Measurements from ENCODE around the gene KATNAL1.

KATNAL1 gene

DNA sequence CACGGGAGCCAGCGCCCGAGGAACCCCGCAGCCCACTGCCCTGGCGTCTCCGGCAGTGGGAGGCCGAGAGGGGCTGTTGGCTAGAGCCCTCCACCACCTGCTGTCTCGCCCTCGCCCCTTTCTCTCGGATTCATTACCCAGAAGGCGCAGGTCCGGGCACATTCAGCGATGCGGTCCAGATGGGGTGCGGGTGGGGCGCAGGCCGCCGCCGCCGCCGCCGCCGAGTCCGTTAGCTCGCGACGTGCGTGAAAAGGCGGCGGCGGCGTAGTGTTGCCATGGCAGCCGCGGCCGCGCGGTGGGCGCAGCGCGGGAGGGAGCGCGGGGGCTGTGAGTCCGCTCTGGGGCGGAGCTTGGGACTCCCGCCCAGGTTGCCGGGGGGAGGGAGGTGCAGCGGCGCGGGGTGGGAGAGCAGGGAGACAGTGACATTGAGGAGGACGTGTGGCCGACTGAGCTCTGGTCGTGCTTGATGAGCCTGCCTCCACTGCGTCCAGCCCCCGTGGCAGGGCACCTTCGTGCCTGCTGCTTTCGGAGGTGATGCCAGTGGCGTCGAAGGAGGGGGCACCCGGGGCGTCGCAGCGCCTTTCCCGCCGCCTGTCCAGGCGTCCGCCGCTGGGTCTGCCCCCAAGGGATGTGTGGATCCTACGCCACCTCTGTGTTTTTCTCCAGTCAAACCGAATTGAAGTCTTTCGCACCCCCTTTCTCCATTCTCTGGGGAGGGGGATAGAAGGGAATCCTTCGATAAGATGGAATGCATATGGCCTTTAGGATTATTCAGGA lies at the start of gene KATNAL1:
KATNAL1 (minus strand) TSS at position 358 of the 777 bp plus-strand sequence. CDS start 23,774 bp downstream, outside the sequence.
- DNase-seq = peak; percentile 92

DNA sequence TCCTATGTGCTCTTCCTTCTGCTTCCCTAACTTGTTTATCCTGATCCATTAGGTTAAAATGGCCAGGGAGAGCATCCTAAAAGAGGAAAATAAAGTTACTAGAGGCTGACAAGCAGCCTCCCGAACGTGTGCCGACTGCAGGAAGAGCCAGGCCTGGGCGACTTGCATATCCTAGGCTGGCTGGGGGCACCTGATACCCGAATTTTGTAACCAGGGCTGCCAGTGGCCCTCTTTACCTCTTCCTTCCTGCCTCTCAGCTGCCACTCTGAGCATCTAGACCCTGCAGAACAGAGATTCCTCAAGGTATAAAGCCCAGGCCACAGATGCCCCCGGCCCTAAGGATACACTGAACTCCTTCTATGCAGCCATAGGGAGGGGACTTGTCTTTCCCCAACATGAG lies 48.5 kb upstream of the KATNAL1 start:
- DNase-seq = no peak

DNA sequence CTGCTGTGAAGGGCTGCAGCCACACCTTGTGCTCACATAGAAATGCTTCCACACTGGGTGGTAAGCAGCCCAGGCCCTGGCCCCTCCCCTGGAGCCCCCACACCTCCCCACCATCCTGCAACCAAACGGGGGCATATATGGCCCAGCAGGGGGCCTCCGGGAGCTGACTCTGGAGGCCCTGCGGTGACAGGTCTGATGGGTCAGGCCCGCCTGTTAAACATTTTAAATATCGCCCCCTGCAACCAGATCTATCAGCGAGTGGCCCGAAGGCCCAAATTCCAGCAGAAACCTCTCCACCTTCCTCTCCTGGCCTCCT lies 48.0 kb upstream of the KATNAL1 start:
- no peak for DNase-seq

DNA sequence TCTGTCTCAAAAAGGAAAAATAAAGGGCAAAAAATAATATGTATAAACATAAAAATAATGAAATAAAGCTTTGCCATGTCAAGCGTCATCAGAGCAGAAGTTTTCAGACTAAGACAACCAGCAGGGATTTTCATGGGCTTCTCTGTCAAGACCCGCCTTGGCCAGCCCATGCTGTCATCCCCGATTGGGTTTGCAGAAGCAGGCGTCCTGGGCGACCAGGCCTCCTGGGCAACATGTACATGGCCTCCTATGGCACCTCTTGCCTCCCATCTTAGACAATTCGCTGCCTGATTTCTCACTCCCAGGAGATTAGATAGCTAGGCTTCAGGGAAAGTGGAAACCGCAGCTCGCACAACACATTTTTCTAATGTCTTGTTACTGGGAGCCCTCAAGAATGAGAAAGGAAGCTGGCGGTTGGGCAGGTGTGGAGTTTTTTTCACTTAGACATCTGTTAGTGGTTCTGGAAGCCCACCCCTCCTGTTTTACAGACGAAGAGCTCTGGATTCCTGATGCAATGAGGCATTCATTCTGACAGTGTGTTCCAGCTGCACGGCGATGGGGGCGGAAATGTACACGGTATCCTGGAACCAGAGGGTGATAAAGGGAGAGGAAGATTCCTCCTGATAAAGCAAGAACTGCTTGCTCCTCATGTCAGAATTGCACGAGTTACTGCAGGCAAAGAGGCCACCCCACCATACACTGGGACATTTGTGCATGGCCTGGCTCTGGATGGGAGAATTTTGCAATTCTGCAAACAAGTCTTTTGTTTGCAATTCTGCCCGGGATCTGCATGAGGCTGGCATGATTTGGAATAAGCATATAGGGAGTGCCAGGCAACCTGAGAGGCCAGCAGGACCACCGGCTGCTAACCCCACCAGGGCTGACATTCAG lies 47.4 kb upstream of the KATNAL1 start:
- no peak for DNase-seq

DNA sequence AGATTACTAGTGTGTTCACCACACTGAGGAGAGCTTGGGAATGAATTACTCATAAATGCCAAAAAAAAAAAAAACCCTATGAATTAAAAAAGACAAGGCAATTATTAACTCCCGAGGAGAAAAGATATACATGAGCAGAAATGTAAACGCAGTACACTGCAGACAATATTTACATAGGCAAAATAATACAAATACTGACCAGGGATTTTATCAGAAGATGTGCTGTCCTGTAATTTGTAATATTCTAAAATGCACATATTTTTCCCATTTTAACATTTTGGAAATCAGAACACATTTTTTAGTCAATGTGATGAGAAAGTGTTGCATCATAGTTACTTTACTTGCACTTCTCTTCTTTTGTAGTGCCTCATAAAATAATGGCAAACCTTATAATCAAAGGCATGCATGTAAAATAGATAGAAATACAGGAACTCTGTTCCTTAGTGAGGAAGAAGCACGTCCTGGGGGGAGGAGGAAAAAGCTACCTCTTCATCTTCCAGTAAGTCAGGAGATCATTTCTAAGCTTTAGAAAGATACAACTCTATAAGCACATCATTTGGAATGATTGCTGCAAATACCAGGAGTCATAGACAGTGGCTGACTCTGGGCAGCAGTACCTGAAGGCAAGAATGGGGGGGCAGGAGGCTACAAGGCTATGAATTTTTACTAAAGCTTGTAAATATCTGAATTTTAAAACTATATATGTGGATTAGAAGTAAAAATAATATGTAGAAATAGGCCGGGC lies 46.3 kb upstream of the KATNAL1 start:
- DNase-seq = no peak

DNA sequence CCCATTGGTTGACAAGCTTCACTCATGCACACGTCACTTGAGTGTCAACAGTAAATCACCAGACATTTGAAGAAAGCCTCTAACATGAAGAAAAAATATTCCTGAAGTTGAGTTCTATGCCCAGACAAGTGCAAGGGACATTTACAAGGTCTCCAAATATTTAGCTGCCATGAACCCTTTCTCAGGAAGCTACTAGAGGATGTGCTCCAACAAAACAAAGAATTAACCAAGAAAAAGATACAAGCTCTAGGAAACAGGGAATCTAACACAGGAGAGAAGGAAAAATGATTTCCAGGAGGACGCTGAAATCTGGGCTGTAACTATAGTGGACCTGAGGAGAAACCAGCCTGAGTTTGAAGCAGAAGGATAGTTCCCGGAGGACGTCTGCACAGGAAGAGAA lies 45.7 kb upstream of the KATNAL1 start:
- DNase-seq = no peak

DNA sequence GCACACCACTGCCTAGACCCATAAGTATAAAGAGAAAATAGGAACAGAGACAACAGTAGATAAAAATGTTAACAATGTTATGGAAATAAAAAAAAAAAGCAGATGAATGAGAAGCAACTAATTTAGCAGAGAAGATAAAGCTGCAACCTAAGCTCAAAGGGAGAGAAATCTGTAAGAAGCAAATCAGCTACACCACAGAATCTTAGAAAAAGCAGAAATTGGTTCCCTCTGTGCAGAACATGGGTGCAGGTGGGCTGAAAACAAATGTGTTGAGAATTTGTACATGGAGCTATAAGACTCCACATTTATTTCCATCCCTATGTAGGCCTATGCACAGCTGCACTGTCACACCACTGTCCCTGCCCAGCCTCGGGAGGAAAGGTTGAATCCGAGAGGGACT lies 44.8 kb upstream of the KATNAL1 start:
- no peak for DNase-seq

DNA sequence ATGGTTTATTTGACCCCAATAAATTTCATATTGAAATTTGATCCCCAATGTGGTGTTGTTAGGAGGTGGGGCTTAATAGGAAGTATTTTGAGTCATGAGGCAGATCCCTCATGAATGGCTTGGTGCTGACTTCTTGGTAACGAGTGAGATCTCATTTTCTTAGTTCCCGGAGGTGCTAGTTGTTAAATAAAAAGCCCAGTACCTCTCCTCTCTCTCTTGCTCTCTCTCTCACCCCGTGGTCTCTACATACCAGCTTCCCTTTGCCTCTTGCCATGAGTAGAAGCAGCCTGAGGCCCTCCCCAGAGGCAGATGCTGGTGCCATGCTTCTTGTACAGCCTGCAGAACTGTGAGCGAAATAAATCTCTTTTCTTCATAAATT lies 39.4 kb upstream of the KATNAL1 start:
- no peak for DNase-seq

DNA sequence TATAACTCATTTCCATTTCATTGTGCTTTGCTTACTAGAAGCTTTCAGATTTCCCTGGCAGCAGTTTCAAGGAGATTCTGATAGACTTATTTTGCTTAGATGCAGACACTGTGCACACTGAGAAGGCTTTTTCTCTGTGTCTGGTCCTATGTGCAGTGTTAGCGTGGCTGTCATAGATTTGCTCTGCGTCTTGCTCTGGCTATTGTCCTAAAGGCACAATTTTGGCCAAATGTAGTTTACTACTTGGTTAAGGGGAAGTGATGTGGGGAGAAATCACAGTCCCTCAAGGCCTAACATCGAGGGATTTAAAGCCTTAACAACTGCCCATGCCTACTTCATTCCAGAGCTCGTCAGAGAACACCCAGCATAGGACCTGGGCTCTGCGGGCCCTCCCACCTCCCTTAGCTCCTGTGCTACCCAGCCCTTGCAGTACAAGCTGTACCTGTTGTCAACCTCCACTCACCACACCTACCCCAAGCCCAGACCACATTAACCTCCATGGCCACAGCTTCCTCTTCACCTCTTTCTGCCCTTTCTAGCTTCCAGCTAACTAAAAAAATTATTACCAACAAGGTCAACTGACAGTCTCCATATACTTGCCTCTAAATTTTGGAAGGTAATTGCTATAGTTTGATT lies 38.9 kb upstream of the KATNAL1 start:
- DNase-seq = no peak

DNA sequence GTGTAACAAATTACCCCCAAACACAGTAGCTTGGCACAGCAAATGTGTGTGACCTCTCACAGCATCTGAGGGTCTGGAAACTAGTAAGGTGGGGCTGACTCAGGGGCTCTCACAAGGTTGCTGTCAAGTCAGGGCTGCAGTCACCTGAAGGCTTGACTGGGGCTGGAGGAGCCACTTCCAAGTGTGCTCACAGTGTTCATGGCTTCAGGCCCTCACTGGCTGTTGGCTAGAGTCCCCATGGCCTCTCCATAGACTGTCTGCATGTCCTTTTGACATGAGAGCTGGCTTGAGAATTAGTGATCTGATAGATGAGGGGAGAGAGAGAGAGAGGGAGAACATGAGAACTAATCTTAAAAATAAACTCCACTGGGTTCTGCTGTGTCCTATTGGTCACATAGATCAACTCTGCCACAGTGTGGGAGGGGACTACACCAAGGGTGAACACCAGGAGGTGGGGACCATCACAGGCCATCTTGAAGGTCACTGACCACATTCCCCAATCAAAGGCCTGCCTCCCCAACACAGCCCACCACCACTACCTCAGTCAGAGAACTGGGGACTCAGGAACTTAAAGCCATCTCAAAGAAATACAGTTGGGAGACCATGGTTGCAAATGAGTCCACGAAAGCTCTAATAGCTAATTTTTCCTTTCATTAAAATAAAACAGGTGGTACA lies 38.2 kb upstream of the KATNAL1 start:
- DNase-seq = no peak

DNA sequence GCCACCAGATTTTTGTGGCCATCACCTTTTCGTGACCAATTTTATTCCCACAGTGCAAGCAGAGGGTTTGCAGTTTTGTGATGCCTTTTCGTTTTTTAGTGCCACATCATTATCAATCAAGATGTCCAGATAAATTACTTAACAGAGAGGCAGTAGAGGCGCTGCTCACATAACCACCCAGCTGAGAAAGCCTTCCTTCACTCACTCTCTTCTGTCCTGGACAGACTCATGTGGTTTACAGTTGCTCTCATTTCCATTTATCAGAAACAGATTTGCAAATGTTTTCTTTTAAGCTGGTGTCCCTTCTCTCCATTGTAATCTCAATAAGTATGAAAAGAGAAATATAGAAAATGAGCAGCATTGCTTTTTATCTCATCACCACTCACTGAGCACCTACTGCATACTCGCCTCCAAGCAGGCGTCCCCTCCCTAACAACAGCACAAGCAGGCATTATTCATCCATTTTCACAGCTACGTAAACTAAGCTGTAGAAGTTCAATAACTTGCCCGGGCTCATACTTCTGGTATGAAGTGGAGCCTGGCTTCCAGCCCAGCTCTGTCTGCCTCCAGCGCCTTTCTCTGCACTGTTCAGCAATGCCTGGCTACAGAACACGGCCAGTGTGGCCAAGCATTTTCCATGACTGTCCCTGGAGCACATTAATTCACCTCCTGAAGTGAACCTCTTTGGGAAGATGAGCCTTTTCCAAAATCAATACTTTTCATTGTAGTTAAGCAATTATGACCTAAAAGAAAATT lies 34.6 kb upstream of the KATNAL1 start:
- DNase-seq = no peak

DNA sequence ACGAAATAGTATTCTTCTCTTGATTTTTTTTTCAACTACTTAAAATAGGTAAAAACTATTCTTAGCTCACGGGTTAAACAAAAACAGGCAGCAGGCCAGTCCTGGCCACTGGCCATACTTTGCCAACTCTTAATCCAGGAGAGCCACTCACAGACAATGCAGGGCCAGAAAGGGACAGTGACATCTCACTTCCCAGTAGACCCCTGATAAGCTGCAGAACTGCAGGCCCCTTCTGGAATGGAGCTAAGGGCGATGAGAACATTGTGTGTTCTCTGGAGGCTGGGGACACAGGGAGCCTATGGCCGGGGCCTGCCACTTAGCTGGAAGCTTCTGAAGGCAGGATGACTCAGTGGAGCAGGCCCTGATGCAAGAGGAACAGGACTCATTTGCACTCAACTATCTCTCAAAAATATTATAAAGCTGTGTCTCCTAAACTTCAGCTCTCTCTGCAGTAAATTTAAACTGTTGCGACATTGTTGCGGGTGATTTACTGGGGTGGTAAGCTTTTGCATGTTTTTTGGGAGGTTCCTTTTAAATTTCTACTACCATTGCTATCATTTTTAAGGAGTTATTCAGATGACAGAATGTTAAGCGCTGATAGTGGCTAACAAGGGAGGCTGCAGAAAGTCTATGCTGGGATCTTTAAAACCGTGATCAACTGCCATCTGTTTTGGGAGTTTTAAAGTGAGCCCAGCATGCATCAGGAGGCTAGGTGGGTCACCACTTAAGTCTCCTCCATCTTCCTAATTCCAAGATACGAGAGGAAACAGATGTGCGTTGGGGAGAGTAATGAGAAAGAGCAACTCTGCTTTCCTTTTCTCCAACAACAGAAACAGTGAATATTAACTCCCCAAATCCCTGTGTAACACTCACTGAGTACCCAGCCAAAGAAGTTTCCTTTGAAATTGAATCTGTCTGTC lies 33.2 kb upstream of the KATNAL1 start:
- no peak for DNase-seq

DNA sequence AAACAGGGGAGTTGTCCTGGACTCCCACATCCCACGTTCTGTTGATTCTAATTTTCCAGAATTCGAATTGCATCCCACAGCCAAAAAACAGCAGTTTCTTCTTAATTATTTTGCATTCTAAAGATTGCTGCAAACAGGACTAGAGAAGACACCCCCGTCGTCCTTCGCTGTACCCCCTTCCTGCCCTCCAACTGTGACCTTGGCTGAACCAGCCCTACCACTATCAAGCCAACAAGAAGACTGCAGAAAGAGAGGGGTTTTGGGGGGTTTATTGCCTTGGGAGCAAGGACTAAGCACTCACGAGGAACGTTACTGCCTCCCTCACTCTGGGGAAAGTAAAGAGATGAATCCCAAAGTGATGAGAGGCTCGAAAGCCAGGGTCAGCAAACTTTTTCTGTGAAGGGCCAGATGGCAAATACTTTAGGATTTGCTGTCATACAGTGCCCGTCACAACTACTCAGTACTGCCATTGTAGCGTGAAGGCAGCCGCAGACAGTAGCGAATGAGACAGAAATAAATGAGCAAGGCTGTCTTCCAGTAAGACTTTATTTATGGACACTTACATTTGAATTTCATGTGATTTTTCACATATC lies 32.5 kb upstream of the KATNAL1 start:
- no peak for DNase-seq

DNA sequence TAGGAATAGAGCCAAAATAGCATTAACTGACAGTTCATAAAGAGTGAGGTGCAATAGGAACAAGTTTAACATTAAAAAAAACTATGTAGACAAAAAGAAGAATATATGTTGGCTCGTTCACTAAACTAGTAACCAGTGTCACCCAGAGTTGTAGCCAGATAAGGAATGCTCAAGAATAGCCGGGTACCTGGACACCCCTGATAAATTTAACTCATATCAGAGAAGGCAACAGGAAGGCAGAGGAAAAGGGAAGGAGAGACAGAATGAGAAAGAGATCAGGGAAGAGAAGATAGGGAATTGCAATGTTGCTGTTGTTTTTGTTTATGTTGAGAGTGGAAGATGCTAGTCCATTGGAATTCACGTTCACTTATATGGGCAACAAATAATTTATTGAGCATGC lies 31.6 kb upstream of the KATNAL1 start:
- no peak for DNase-seq

DNA sequence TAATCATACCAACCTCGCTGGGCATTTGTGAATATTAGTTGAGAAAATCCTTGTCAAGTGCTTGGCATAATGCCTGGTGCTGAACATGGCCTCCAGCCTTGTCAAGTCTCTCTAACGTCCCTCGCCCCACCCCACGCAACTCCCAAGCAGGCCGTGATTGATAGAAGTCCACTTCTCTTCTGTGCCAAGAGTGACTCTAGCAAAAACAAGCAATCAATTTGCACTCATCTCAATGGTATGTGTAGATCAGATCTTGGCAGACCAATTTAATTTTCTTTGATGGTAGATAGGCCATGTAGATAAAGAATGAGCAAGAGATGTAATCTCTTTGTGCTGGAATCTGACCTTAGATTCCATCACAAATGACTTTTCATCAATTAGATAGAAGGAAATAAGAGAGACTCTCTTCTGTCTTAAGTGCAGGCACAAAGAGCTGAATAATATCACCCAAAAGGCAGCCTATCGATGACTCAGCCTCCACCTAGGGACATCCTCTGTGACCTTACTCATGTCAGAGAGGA lies 31.0 kb upstream of the KATNAL1 start:
- DNase-seq = no peak

DNA sequence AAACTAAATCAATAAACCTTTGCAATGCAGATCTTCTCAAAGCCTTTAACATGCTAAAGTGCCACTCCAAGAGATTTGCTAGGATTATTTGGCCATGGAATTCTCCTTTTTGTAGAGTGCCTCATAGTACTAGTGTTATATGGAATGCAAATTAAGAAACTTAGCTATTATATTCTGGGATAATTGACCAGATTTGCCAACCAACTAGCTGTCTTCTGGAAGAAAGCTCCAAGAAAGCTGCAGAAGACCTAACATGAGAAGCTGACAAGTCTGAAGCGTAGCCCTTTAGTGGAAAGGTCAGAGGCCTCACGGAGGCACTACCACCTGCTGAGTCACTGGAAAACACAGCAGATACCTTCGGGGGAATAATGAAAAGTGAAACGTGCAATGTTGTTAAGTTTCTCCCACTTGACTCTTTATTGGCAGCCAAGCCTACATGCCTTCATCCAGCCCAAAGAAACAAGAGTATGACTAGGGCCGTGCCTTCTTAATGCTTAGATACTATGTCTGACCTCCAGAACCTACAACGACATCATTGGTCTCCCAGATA lies 29.8 kb upstream of the KATNAL1 start:
- DNase-seq = no peak

DNA sequence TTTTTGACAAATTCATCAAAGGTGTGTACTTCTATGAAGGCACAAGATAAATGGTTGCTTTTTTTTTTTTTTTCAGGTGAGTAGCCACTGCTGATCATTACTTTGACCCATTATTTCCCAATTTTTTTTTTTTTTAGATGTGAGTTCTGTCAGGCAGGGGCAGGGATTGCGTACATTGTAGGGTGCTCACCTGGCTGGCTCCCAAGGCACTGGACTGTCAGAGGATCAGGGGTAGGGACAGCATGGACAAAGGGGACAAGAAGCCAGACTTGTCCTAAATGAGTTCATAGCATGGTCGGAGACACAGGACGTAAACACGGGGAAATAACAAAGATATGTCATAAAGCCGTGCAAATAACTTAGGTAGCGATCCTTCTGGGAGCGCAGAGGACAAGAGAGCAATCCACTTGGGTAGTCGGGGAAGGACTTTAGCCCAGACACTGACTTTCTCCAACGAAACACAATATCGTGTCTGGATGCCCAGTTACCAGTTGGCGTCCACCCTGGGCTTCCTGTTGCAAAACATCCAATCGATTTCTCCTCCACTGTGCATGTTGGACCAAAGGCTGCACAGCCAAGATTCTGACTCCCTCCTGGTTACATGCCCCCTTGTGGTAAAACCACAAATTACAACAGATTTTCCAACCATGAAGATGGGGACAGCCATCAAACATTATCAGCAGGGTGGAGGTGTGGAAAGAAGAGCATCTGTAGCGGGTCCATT lies 27.5 kb upstream of the KATNAL1 start:
- no peak for DNase-seq

DNA sequence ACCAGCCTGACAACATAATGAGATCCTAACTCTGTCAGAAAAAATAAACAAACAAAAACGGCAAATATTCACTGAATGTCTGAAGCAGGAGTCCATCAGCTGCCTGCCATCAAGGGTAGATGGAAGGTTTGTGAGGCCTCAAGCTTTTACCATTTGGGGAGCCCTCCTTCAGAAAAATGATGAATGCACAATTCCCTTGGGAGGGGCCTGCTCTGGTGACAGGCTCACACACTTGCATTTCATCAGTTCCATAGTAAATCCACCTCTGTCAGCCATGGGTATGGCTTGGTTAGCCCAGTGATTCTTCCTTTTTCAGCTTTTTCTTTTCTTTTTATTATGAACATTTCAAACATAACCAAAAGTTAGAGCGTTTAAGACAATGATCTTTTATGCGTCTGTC lies 26.3 kb upstream of the KATNAL1 start:
- DNase-seq = no peak

All from COR-L47 (cell line).